MM.1S (cell line): ENCODE results near the gene TOLLIP.

Source experiments
- DNase-seq: peaks from one replicate; pipeline ENCODE4 v3.0.0-alpha.2; 2015
- H2AFZ ChIP-seq: fragments of 300-600 bp; sonication (generic); 2 replicates; pipeline ENCODE4 v1.6.0; 2016; ENCODE audit warnings: antibody characterized with exemption, low read length
- H3F3A ChIP-seq: fragments of 300-600 bp; sonication (generic); 2 replicates; pipeline ENCODE4 v1.6.1; 2016; ENCODE audit warnings: mild to moderate bottlenecking, antibody characterized with exemption, low read length, moderate library complexity, mixed read lengths; ENCODE audit not compliant: insufficient read depth
- H3K27ac ChIP-seq: fragments of 300-600 bp; sonication (generic); 2 replicates; pipeline ENCODE4 v1.5.1; 2016; ENCODE audit warnings: mild to moderate bottlenecking, low read length
- H3K27me3 ChIP-seq: fragments of 300-600 bp; sonication (generic); replicated peaks from 2 replicates; pipeline ENCODE4 v1.6.0; 2016; ENCODE audit warnings: low read length; ENCODE audit not compliant: insufficient read depth
- H3K36me3 ChIP-seq: fragments of 300-600 bp; sonication (generic); replicated peaks from 2 replicates; pipeline ENCODE4 v1.6.1; 2016; ENCODE audit warnings: mild to moderate bottlenecking, low read length, mixed read lengths; ENCODE audit not compliant: insufficient read depth
- H3K4me1 ChIP-seq: fragments of 300-600 bp; sonication (generic); 2 replicates; pipeline ENCODE4 v1.6.1; 2016; ENCODE audit warnings: low read length, mixed read lengths
- H3K4me2 ChIP-seq: fragments of 300-600 bp; sonication (generic); 2 replicates; pipeline ENCODE4 v1.6.0; 2016; ENCODE audit warnings: low read depth, low read length
- H3K4me3 ChIP-seq: fragments of 300-600 bp; sonication (generic); 2 replicates; pipeline ENCODE4 v1.5.1; 2016; ENCODE audit warnings: low read length, mixed read lengths
- H3K79me2 ChIP-seq: fragments of 300-600 bp; sonication (generic); 2 replicates; pipeline ENCODE4 v1.6.1; 2016; ENCODE audit warnings: mixed run types, low read length, mixed read lengths
- H3K9ac ChIP-seq: fragments of 300-600 bp; sonication (generic); 2 replicates; pipeline ENCODE4 v1.6.1; 2016; ENCODE audit warnings: low read length, mixed read lengths
- H3K9me2 ChIP-seq: fragments of 300-600 bp; sonication (generic); replicated peaks from 2 replicates; pipeline ENCODE4 v1.6.1; 2016; ENCODE audit warnings: mild to moderate bottlenecking, low read length, mixed read lengths; ENCODE audit not compliant: insufficient read depth
- H3K9me3 ChIP-seq: fragments of 300-600 bp; sonication (generic); replicated peaks from 2 replicates; pipeline ENCODE4 v1.6.1; 2016; ENCODE audit warnings: mild to moderate bottlenecking, low read length, mixed read lengths; ENCODE audit not compliant: insufficient read depth
- H4K20me1 ChIP-seq: fragments of 300-600 bp; sonication (generic); 2 replicates; pipeline ENCODE4 v1.6.1; 2016; ENCODE audit warnings: mild to moderate bottlenecking, low read length, moderate library complexity, mixed read lengths; ENCODE audit not compliant: insufficient read depth
- EZH2 ChIP-seq: fragments of 300-600 bp; sonication (generic); optimal IDR thresholded peaks from 2 replicates; pipeline ENCODE3; 2017; ENCODE audit warnings: low read depth, mild to moderate bottlenecking, antibody characterized with exemption, low read length, mixed read lengths
- EZH2phosphoT487 ChIP-seq: fragments of 300-600 bp; sonication (generic); IDR thresholded peaks from 2 replicates; pipeline ENCODE4 v1.6.1; 2018; ENCODE audit warnings: antibody characterized with exemption, low read length
- TF ChIP-seq, protein P1 (sequence below): fragments of 300-600 bp; sonication (generic); IDR thresholded peaks from 2 replicates; pipeline ENCODE4 v1.5.1; 2016; ENCODE audit warnings: antibody characterized with exemption, low read length, mixed read lengths

TOLLIP gene

DNA sequence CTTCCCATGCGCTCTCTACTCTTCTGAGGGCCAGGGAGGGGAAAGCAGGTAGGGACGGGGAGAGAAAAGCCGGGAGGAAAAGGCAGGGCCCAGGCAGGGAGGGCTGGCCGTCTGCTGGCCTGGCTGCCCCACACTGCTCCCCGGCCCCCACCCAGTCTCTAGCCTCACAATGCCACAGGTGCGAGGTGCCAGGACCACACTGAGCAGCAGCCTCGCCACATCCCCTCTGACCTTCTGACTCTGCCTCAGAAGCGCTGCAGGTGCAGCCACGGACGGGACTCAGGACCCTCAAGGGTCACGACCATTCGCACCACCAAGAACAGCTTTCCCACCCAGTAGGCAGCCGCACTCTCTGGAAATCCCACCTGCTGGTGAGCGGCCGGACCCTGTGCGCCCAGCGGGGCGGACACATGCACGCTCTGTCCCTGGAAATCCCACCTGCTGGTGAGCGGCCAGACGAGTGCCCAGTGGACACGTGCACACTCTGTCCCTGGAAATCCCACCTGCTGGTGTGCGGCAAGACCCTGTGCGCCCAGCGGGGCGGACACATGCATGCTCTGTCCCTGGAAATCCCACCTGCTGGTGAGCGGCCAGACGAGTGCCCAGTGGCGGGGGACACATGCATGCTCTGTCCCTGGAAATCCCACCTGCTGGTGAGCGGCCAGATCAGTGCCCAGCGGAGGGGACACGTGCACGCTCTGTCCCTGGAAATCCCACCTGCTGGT is 20.1 kb downstream of the TOLLIP start:
- Histone ChIP-seq H3K4me1 (no peaks in the 10 kb centered on the region), H3K9me2 (no peaks in the 10 kb centered on the region), H3K4me2 (no peak overlapping the region), H4K20me1 (no peaks in the 10 kb centered on the region), H3K9ac (no peak overlapping the region), H3K9me3 (no peaks in the 10 kb centered on the region), H3K27ac (no peak overlapping the region), H3K27me3 (no peaks in the 10 kb centered on the region), H2AFZ (no peak overlapping the region), H3F3A (no peaks in the 10 kb centered on the region), H3K79me2 (peaks cover 3% of the 10 kb centered on the region; the same call in 1 of the 2 replicates), H3K36me3 (no peaks in the 10 kb centered on the region), H3K4me3 (no peak overlapping the region)
- TF ChIP-seq EZH2phosphoT487 (no peak), EZH2 (no peak)
- TF ChIP-seq, protein P1, sequence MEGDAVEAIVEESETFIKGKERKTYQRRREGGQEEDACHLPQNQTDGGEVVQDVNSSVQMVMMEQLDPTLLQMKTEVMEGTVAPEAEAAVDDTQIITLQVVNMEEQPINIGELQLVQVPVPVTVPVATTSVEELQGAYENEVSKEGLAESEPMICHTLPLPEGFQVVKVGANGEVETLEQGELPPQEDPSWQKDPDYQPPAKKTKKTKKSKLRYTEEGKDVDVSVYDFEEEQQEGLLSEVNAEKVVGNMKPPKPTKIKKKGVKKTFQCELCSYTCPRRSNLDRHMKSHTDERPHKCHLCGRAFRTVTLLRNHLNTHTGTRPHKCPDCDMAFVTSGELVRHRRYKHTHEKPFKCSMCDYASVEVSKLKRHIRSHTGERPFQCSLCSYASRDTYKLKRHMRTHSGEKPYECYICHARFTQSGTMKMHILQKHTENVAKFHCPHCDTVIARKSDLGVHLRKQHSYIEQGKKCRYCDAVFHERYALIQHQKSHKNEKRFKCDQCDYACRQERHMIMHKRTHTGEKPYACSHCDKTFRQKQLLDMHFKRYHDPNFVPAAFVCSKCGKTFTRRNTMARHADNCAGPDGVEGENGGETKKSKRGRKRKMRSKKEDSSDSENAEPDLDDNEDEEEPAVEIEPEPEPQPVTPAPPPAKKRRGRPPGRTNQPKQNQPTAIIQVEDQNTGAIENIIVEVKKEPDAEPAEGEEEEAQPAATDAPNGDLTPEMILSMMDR: no peak
- DNase-seq: no peak

DNA sequence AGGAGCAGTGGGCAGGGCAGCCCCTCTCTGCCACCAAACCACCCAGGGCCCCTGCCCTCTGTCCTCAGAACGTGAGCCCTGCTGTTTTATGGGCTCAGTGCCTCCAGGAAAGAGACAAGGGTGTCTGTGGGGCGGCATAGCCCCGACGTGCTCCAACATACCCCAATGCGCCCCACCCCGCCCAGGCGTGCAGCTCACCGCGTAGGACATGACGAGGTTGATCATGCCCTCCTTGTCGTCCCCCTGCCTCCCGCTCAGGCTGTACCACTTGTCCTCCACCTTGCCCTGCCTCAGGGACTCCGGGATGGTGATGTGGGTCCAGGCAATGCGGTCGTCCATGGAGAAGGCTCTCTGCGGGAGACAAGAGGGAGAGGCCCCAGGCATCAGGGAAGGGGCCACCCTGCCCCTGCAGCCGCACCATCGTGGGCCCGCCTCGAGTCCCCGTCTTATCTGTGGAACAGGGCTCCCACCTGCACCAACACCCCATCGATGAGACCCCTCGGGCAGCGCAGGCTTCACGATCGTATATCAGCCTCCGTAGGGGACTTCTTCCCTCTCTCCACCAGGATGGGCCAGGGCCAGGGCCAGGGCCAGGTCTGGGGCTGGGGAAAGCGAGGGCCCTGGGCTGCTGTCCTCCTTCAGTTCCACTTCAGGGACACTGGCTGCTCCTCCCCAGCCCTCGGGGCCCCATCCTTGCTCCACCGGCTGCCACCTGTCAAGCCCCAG is 20.8 kb downstream of the TOLLIP start:
- TF ChIP-seq EZH2 (no peak), EZH2phosphoT487 (no peak)
- TF ChIP-seq, protein P1: no peak
- Histone ChIP-seq H3K4me1 (no peaks in the 10 kb centered on the region), H2AFZ (no peak overlapping the region), H3K9ac (no peak overlapping the region), H3K4me3 (no peak overlapping the region), H3F3A (no peaks in the 10 kb centered on the region), H3K27me3 (no peaks in the 10 kb centered on the region), H3K4me2 (no peak overlapping the region), H3K79me2 (peaks cover 3% of the 10 kb centered on the region; the same call in 1 of the 2 replicates), H3K9me3 (no peaks in the 10 kb centered on the region), H3K27ac (no peak overlapping the region), H4K20me1 (no peaks in the 10 kb centered on the region), H3K9me2 (no peaks in the 10 kb centered on the region), H3K36me3 (no peaks in the 10 kb centered on the region)
- DNase-seq: no peak

DNA sequence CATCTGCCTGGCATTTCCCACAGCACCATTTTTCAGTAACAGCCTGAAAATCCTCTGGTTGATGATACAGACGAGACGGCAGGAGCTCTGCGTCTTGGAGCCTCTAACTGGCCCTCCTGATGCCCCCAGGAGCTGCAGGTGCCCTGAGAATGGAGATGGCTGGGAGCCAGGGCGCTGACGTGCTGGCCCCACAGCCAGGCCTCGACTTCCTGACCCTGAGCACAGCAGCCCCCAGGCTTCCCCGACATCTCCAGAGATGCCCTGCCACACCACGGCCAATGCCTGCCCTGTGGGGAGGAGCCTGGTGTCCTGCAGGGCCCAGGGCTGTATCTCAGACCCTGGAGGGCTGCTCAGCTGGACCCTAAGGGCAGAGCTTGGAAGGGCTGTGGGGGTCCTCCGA is 21.5 kb downstream of the TOLLIP start:
- Histone ChIP-seq H3K4me3 (no peak overlapping the region), H3K27ac (no peak overlapping the region), H3K9ac (no peak overlapping the region), H3K79me2 (peaks cover 3% of the 10 kb centered on the region; the same call in 1 of the 2 replicates), H3K27me3 (no peaks in the 10 kb centered on the region), H2AFZ (no peak overlapping the region), H3K9me3 (no peaks in the 10 kb centered on the region), H3K36me3 (no peaks in the 10 kb centered on the region), H3K4me1 (no peaks in the 10 kb centered on the region), H3K4me2 (no peak overlapping the region), H3K9me2 (no peaks in the 10 kb centered on the region), H4K20me1 (no peaks in the 10 kb centered on the region), H3F3A (no peaks in the 10 kb centered on the region)
- TF ChIP-seq EZH2 (no peak), EZH2phosphoT487 (no peak)
- TF ChIP-seq, protein P1: no peak
- DNase-seq: no peak
